ENCODE data around the gene PEX5L.
"Not testable (repeated sequence)": the region's sequence is repeated elsewhere in the genome, so short reads cannot be mapped to it uniquely, and the experiment has no call there.

Gene PEX5L

DNA sequence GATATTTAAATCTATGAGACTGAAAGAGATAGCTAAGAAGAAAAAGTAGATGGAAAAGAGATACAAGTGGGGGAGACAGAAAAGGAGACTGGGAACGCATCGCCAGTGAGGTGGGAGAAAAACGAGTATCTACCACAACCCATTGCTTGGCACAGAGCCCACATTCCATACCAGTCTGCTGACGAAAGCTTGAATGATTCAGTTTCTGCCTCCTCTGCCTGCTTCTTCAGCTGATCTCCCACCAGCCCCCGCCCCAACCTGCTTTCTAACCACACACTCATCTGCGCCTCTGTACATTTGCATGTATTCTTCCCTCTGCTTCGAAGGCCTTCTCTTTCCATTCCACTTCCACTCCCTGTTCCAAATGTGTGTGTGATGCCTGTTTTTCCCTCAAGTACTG lies 195.8 kb downstream of the PEX5L start:
- DNase-seq (ENCODE audit: low spot score): no peak

DNA sequence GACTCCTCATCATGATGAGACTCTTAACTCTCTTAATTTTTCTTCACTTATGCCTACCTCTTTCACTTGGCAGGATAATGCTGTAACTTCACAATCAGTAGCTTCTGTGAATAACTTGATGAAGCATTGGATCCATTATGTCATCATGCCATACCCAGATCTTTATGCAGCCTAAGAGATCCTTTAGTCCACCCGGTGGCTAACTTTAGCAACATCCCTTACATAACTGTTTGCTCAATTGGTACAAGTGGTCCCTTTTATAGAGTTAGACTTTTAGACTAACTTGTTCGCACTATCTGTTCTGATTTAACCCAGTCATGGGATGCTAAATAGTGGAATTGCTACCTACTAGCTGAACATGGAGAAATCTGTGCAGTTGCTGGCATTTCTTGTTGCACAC lies 199.4 kb downstream of the PEX5L start:
- DNase-seq (ENCODE audit: low spot score): no peak

DNA sequence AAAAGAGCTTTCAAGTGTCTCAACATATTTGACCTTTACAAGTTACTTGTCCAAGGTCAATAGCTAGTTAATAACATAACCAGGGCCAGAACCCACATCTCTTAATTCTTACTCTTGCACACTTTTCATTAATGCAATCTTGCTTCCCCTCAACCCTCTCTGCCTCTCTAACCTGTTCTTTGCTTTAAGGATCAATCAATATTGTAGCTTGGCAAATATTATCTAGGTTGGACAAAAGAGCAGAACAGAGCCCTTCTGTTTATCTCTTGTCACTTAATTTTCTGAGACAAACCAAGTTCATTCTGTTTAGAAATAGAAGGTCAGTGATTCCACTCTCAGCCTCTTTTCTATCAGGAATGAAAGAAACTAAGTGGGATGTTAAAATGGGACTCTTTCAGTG lies 203.4 kb downstream of the PEX5L start:
- no peak for DNase-seq (ENCODE audit: low spot score)

DNA sequence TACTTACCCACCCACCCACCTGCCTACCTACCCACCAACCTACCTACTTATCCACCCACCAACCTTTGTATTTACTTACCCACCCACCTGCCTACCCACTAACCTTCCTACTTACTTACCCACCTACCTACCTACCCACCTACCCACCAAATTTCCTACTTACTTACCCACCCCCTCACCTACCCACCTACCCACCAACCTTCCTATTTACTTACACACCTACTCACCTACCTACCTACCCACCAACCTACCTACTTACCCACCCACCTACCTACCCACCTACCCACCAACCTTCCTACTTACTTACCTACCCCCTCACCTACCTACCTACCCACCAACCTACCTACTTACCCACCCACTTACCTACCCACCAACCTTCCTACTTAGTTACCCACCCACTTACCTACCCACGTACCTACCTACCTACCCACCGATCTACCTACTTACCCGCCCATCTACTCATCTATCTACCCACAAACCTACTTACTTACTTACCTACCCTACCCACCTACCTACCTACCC lies 204.3 kb downstream of the PEX5L start:
- no peak for DNase-seq (ENCODE audit: low spot score)

DNA sequence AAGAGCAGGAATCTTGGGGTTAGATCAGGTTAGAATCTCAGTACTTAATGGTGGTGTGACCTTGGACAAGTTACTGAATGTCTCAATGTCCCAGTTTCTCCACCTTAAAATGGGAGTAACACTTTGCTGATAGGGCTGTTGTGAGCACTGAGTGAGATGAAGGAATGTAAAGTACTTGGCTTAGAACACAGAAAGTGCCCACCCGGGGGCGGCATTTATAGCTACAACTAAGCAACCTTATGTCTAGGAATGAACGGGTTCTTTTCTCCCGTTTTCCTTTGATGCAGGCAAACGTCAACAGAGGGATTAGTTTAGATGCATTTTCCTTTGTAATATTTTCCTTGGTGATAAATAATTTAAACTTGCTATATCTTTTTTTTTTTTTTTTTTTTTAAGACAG lies 207.3 kb downstream of the PEX5L start:
- DNase-seq (ENCODE audit: low spot score): no peak

DNA sequence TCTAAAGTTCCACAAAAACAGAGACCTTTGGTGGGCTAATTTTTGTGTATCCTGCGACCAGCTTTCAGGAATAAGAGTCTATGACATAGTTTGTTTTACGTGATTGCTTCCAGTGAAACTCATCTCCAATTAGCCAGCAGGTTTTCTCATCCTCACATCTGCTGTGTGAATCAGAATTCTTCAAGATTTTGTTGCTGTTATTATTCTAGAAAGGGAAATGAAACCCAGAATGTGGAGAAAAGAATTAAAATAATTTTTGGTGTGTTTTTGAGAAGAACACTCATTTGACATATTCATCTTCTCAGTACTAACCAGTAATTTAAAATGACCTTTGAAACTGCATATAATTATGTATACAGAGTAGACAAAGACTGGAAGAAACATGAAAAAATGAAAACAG lies 208.0 kb downstream of the PEX5L start:
- DNase-seq (ENCODE audit: low spot score): no peak

DNA sequence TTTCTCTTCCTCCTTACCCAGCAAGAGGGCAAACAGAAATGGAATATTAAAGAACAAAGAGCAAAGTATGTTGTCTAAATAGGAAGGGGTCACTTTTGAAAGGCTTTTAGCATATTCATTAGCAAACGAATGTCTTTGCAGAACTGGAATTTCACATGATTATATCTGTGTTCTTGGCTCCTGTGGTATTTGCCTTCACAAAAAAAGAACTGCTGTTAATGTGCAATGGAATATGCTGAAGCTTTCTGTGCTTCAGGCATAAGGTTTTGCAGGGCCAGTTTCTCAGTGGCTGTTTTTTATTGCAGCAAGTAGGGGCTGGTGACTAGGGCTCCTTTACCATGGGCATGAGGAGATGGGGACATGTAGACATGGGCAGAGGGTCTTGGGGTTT lies 210.5 kb downstream of the PEX5L start:
- DNase-seq (ENCODE audit: low spot score): no peak

DNA sequence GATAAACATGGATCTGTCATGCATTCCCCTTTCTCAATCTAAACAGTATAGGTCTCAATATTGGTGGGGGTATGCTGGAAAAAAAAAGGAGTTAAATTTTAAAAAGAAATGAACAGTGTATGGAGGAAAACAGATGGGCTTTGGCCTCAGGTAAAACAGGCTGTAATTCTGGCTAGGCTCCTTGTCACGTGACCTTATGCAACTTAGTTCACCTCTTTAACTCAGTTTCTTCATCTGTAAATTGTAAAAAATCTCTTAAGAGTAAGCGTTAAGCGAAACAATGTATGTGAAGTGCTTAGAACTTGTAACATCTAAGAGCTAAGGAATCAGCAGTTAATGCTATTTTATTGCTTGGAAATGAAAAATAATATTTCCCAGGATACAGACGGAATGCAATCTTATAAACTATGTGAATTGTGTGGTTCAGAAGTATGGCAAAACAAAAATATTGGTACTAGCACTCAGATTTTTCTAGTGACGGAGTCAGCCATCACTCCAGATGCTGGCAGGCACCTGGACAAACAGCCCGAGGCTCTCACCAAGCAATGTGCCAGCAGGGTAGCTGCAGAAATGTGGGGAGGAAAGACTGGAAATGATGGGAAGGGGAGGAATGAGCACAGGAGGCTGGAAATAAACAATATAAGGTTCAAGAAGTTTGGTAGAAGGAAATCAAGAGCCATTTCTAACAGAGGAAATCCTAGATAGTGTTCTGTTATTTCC lies 211.1 kb downstream of the PEX5L start:
- no peak for DNase-seq (ENCODE audit: low spot score)

DNA sequence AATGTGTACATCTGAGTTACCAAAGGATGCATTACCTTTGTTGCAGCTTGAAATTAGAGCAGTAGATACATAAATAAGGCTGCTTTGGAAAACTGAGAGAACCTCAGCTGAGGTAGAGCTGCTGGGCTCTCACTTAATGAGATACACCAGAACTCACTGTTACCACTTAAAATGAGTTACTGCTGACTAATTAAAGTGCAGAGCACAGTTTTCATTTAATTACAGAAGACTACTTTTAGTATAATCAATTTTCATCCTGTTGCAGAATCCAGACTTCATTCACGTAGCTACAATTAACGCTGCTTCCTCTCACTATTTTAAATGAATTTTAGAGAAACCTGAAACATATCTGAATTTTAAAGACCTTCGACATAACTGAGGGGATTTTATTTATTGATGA lies 214.4 kb downstream of the PEX5L start:
- DNase-seq (ENCODE audit: low spot score): no peak

DNA sequence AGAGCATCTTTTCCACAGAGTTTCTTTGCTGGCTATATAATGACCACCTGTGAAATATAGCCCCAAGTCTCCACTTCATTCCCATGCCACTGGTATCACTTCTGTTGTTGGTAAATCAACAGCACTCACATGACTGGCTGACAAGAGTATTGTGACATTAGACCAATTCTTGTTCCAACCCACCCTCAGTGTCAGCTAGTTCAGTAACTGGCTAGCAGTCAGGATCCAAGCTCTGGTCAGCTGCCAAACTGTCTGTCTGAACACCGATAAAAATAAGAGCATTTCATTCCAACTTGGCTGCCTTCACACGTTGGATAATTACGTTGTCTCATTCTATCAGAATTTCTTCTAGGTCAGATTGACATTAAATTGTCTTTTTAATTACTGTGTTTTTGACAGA lies 217.4 kb downstream of the PEX5L start:
- DNase-seq (ENCODE audit: low spot score): no peak

DNA sequence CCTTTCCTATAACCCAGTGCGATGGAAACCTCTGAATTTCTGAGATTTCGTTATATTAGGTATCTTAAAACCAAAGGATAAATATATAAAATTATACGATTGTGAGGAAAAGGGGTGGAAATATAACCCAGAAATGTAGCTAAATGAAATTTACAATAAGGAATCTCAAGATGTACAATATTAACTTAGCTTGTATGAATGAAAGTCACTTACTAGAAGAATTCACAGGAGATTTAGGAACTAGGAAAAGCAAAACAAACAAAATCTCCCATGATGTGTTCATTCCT lies 224.7 kb downstream of the PEX5L start:
- DNase-seq (ENCODE audit: low spot score): no peak

DNA sequence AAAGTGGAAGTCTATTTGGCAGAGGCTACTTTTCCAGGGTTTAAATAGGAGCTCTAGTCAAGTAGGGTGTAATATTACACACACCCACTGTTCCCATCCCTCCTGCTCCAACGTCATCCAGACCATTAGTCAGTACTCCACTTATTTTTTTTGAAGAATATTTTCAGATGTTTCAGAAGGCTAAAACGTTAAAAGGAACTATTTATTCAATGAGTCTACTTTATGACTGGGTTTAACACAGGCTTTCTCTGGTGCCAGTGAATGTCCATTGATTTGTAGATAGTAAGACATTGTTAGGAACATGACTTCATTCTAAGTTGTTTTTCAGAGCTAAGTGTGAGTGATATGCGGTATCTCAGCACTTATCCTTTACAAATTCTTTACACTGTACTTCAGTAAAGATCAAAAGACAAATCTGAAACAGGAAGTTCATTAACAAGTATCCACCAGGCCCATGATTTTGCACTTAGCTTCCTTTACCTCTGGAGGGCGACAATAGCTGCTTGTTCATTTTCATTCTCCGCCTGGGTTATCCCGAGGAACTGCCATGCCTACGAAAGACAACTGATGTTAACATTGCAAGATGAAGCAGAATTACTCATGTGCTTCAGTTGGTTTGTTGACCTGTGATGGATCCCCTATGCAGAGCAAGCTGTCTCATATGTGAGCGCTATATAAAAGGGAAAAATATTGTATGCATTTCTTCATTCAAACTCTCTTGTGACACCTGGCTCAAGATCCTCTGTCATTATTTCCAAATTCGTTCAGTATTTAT lies 225.2 kb downstream of the PEX5L start:
- peak; percentile 75 for DNase-seq (ENCODE audit: low spot score)

DNA sequence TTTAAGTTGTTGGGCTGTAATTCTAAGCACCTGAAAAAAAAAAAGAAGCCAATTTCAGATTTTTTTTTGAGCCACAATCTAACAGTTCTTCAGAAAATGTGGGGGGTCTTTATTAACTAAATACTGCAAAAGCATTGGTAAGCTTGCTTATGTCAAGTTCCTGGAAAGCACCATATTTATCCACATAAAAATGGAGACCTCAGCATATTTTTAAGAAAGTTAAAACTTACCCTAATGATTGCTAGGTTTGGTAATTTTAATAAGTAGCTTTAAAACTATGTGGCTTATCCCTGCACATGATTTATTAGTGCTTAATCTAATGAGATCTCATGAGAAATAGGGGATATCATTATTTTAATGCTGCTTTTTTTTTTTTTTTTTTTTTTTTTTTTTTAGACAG lies 227.1 kb downstream of the PEX5L start:
- DNase-seq (ENCODE audit: low spot score): no peak

DNA sequence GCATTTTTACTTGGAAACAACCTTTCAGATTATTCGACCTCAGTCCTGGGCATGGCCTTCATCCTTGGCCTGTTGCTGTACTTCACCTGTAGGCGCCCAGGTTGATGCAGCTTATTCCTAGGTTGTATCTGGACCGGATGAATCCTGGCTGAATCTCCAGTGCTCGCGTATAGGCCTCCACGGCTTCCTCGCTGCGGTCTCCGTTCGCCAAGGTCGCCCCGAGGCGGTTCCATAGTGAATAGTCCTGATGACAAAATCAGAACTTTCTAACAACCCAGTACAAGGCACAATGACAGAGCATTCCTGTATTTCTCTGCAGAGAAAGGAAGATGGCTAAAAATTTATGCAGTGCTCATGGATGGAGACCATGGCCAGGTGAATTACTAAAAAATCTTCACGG lies 229.1 kb downstream of the PEX5L start:
- no peak for DNase-seq (ENCODE audit: low spot score)

DNA sequence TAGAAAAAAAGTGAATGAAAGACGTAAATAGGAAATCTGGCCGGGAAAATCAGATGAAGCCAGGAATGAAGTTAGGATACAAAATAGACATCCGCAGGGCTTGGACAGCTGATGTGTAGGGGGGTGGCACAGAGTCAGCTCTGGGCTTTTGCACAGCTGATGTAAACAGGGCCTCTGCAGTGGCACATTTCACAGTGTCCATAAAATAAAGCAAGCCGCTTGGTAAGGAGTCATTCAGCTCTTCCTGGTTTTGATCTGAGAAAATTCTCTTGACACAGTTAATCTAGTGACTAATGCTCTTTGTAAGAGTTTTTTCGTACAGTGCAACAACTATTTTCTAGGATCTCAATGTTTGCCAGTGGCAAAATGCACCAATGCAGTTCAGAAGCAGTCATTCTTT lies 230.6 kb downstream of the PEX5L start:
- no peak for DNase-seq (ENCODE audit: low spot score)

DNA sequence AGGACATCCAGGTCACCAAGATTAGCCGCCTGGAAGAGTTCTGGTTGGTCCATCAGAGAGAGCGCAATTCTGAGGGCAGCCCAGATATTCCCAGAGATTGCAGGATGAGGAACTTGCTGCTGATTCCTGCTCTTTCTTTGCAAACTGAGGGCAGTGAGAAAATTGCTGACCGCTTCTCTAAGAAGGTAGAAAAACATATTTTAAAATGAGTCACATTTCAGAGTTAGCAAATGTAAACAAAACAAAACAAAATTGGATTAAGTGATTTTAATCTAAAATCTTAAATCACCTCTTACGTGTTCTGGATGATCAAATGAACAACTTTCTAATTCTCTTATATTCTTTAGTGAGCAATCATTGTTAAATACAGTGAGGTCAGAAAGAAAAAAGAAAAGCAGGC lies 234.9 kb downstream of the PEX5L start:
- no peak for DNase-seq (ENCODE audit: low spot score)

DNA sequence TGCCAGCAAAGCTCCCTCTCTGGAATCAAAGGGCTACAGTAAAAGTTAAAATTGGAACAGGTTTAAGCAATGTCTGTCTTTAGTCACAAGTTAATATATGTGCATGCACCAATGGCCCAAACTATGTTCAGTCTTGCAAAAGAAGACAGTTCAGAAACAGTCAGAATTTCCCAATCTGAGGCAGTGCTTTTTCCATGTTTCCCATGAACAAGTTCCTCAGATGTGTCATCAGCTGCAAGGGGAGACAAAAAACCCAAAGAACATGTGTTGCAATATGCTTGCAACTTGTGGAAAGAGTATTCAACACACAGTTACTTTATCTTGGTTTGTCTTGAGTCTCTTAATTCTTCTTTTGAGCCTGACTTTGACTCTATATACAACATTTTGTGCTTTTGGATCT lies 235.5 kb downstream of the PEX5L start:
- DNase-seq (ENCODE audit: low spot score): no peak

DNA sequence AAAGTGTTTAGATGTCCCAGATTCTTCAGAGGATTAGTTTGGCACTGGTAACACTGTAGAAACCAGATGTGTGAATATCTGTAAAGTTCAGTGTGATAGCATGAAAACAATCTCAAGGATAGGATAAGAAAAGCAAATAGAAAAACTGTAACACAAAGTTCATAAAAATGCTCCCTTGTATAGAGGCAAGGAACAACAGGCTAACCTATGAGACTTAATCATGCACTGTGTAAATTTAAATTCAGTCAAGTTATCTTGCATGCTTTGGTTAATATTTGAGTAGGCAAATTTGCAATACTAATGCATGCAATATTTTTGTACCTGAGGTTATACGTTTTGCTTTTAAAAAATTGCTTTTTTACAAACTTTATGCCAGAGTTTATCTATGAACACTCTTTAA lies 239.5 kb downstream of the PEX5L start:
- no peak for DNase-seq (ENCODE audit: low spot score)

DNA sequence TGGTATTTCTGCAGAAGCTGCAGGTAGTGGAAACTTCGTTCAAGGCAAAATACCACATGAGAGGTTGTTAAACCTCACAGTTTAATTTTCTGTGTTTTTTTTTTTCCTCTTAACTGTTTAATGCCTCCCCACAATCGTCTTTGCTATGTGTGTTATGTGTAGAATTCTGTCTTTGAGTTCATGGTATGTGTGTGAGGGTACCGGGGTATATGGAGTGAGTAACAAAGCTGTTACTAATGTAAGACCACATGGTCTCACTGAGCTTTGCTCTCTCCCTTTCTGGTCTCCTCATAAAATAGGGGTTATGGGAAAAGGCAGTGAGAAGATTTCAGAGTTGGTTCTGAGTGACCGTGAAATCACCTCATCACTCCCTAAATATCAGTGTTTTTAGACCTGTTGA lies 240.3 kb downstream of the PEX5L start:
- DNase-seq (ENCODE audit: low spot score): no peak

DNA sequence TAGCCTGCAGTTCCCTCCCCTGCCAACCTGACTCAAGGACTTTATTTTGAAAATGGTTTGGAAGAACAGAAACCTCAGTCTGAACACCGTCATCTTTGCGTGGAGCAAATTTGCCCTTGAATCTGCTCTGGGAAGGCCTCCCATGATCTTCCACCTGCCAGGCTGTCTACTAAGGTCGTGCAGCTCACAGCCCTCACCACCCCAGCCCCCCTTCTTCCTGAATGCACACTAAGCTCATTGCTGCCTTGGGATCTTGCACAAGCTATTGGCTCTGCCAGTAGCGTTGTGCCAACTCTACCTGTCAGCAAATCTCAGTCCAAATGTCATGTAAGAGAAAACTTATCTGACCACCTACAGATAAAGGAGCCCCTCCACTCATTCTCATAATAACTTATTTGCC lies 242.4 kb downstream of the PEX5L start:
- no peak for DNase-seq (ENCODE audit: low spot score)

DNA sequence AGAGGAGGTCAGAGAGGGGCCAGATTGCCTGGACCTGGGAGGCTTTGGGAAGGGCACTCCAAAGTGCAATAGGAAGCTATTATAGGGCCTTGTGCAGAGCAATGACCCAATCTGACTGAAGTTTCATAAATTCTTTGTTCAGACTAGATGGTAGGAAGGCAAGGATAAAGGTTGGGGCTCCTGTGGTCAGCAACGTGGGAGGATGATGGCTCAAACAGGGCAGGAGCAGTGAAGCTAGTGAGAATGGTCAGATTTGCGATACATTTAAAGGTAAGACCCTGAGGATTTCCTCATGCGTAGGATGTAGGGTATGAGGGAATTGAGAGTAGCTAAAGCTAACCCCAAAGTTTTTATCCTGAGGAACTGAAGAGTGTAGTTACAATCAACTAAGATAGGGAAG lies 244.9 kb downstream of the PEX5L start:
- DNase-seq (ENCODE audit: low spot score): no peak

DNA sequence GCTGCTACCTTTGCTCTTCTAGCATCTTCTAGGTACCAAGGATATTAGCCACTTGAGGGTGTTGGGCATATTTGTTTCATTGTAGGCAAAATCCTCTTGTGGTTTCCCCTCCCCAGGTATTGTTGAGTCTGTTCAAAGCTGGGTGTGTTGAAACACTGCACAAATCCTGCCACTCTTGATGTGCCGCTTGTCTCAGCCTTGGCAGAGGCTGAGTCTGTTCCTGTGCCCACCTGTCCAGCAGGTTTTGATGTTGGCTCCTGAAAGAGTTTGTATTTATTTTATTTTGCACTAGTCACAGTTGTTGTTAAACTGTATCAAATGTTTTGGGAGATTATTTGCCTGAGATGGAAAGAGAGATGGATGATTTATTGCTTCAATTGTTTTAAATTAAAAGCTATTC lies 247.7 kb downstream of the PEX5L start:
- DNase-seq (ENCODE audit: low spot score): no peak

DNA sequence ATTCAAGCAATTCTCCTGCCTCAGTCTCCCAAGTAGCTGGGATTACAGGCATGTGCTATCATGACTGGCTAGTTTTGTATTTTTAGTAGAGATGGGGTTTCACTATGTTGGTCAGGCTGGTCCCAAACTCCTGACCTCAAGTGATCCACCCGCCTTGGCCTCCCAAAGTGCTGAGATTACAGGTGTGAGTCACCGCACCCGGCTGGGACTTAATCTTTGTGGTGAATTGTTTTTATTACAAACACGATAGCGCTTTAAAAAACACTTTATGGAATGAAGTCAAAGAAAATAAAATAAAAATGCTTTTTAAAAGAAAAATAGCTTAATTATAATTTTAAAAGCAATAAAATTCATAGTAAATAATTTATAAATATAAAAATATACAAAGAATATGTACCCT lies 253.9 kb downstream of the PEX5L start:
- not testable (repeated sequence) for DNase-seq (ENCODE audit: low spot score)
